Kidney tubule cell (primary cell): ENCODE data around the gene PDE1C.
"Not testable (repeated sequence)": the region's sequence is repeated elsewhere in the genome, so short reads cannot be mapped to it uniquely, and the experiment has no call there.

ENCODE experiments used
- DNase-seq: peaks from one replicate; pipeline ENCODE4 v3.0.0-alpha.2; 2018; ENCODE audit warnings: low spot score

PDE1C gene

DNA sequence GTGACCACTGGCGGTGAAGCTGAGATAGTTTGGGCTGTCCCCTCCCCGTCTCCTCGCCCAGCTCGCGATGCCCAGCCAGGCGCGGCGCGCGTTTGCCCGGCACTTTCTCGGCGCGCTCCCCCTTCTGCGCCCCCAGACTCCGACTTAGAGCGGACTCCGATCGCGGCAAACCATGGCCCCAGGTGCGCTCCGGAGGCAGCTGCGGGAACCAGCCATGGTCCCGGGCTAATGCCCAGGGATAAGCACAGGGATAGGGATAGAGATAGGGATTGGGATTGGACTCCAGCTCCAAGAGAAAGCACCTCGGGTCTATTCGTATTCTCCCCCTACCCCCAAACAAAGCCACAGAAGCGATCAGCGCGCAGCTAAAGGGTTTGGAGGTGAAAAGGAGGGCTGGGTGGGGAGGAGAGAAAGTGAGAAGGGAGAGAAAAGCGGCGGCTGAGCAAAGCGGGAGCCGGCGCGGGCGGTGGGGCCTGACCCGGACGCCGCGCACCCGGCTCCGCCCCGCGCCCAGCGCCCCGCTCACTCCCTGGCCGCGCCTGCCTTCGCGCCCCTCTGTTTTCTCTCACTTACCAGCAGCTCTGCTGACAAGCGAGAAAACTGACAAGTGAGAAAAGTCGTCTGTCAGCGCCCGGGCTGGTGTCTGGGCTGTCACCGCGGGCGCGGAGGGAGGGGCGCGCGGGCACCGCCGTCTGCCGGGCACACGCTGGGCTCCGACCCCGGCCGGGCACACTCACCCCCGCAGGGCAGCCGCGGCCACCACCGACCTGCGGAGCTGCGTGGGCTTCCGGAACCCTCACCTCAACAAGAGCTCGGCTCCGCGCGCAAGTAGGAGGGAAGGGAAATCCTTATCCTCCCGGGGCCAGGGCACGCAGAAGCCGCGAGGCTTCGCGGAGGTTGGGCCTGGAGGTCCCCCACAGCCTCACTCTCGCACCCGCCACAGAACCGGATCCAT, at the start of gene PDE1C:
Gene PDE1C (minus strand): TSS at position 2 of the 955 bp plus-strand sequence.
- DNase-seq = peak; percentile 33

DNA sequence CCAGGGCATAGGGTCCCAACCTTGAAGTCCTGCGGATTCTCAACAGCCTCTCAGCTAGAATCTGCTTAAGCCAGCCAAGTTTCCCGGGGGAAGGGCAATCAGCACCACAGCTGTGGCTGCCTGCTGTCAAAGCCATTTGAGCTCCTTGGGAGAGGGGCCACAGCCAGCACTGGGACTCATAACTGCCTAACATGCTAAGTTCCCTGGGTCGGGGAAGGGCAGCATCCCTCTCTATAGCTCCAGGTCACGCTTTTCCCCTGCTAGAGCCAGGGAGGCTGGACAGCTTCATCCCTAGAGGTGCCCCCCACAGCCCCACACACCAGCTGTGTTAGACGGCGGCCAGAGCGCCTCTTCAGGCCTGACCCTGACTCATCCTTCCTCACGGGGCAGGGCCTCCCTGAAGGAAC, 49.6 kb upstream of the PDE1C start:
- no peak for DNase-seq

DNA sequence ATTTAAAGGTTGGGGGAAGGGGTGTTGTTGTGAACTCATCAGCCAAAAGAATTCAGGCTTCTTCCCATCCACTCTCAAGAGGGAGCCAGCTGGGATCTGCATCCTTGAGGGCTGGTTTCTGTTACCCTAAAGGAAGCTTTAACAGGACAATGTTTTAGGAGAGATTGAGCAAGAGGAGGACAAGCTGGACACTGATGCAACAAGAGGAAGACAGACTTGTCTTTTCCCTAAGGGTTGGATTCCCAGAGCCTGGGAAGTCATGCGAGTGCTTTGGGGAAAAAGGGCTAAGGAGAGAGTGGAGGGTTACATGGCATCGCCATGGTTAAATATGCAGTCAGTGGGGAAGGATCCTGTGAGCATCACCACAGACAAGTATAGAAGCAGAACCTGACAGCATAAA, 47.6 kb upstream of the PDE1C start:
- DNase-seq = no peak

DNA sequence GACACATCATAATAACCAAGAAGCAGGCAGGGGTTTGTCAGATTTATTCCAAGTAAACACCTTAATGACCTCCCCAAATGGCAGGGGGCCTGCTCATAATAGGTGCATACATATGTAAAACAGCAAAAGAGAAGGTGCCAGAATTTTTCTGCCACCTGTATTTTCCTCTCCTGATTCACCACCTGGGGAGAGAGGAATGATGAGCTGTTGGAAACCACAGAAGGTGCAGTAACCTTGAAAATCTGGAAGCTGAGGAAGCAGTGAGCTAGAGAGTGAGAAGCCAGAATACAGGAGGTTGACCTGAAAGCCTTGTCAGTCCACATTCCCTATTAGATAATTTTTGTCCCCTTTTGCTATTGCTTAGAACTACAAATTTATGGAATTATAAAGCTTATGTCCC, 46.2 kb upstream of the PDE1C start:
- DNase-seq = peak; percentile 35

DNA sequence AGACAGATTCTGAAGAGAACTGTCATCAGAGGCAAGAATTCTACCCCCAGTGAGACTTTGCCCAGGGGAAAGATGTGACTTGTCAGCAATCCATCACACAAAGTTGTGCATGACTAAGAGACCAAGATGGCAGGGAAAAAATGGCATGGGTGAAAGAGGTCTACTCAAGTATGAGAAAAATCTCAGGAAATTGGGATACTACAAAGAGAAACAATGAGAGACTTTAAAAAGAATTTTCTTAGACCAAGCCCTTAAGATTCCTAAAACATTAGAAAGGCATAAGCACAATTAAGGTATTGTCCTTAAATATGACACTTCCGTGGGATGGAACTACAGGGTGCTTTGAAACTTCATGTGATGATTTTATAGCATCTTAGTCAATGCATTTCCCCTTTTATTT, 45.6 kb upstream of the PDE1C start:
- peak; percentile 83 for DNase-seq

DNA sequence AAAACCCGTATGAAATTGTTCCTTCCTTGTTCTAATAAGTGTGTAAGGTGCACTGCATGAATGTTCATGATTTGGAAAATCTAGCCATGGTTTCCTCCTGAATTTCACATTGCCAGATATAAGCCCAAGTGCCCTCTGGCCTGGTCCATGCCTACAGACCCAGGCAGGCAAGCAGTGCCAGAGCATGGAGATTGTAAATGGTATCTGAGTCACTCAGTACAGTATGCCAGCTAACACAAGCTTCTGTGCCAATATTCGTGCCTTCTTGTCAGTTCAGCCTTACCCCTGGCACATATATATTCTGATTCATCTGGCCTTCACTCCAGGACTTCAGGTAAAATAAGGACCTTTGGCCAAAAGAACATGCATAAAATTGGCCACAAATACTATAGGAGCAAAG, 38.4 kb upstream of the PDE1C start:
- DNase-seq = no peak

DNA sequence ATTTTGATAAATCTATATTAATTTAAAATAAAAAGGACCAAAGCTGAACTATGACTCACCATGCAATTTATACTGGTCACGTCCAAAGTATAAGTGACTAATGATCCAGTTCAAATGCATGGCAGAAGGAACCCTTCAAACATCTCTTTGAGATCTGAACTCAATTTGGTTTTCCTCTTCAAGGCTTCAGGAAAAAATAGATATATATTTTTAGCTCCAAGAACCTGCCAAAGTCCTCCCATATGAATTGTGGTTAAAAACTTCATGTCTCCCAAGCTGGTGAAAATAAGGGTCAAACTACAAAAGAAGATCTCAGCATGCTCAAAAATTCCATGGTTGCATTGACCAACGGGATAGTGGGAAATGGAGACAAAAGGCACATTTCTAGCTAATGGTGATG, 34.6 kb upstream of the PDE1C start:
- DNase-seq = no peak

DNA sequence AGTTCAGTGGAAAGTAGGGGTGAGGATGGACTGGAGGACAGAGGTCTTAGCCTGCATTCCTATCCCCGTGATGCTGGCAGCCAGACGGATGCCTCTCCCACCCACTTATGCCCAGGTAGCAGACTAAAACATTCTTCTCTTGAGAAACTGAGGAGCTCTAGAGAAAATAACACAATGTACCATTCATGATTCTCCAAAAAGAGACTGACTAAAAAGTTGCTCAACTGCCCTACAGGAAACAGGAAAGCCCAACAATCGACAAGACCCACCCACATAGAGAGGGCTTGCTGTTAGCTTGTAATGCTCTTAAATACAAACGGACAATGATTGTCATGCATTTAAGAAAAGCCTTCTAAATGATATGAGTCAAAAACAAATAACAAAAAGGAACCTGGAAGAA, 33.2 kb upstream of the PDE1C start:
- DNase-seq = no peak

DNA sequence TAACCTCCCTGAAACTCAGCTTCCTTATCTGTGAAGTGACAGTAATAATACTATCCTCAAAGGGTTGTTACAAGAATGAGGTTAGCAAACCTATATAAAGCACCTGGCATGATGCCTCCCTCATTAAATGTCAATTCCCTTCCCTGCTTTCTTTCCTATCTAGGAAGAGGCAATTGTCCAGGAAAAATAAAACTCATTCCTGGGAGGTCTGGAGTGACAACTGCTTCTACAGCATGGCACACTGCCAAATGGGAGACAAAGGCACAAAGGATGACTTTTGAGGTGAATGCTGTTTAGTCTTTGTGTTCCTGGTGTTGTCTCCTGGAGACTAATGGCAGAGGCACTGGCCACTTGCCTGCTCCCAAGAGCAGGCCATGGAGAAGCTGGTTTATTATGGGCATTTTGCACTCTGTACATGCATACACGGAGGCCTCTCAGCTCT, 32.2 kb upstream of the PDE1C start:
- no peak for DNase-seq

DNA sequence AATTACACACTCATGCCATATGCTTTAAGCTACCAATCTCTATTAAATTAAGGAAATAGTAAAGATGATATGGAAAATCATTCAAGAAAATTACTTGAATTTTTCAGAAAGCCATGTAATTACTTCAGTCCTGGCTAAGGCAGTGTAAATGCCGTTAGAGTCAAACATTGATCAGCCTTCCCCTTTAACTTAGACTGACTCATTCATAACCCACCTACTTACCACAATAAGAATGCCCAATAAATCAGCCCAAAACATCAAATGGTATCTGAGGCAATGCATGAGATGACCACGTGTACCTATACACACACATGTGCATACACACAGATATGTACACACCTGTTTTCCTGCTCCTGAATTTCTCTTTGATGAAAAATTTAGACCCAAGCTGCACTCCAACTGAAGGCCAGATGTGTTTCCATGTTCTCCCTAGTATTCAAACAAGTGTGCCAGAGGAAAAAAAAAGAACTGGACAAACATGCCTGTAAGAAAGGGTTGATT, 30.2 kb upstream of the PDE1C start:
- no peak for DNase-seq

DNA sequence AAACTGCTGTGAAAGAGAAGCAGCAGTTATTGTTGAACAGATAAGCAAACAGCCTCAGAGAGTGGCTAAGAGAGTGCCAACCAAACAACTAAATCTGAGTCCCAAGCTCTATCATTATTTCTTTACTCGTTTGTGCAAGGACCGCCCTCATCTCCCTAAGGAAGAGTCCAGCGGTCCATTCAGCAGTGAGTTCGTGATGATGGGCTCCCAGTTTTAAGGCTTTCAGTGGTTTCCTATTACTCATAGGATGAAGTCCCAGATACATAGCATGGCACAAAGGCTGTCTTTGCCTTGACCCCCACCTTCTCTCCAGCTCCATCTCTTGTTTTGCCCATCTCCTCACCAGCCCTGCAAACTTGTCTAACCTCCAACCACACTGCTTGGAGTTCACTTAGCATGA, 24.3 kb upstream of the PDE1C start:
- DNase-seq = no peak

DNA sequence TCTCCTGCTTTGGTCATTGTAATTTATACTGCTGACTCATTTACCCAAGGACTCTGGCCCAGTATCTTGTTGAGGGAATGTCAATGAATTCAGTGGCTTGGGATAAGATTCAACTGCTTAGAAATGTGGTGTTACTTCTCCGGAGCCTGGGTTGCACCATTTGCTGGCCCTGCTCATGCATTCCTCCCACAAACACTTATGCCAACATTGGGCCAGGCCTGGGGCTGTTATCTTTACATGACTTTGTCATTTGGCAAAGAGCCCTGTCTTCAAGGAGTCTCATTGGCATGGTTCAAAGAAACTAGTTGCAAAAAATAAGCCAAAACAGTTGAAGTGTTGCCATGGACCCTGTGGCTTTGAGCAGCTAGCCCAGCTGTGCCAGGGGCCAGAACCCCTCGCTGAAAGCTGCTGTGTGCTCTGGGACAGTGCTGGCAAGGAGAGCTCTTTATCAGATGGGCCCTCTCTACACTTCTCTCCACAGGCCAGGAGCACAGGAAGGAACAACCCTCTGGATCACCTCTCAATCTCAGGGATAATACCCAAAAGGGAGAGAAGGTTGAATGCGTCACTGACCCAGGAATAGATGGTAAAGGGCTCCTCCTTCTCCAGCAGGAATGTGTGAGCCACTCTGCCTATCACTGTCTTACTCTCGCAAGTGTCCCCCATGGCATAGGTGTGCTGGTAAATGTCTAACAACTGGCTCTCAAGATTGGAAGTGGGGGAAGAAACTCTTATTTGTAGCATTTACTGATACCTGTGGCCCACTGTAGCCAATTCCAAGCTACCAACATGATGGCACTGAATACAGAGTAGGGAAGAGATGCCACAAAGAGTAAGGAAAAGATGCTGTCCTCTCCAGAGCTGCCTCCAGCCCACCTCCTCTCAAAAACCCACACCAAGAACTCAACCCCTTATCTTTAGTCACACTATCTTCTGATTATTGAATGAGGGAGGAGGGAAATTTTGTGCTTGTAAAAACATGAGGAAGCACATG, 23.5 kb upstream of the PDE1C start:
- peak; percentile 47 for DNase-seq

DNA sequence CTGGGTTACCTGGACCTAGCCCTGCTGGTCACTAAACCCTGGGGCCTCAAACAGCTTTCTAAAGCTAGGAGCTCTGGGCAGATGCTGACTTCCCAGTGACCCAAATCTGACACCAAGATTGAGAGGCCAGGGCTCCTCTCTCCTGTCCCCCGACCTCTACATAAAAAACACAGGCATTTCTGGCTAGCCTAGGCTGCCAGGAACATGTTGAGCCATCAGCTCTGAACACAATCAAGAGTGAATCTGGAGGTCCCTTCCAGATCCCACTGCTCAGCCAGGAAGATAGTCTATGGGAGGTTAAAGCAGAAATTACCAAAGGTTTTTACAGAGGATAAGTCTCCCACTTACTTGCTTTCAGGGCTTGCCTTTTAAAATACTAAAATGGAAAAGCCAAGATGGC, 22.1 kb upstream of the PDE1C start:
- DNase-seq = no peak

DNA sequence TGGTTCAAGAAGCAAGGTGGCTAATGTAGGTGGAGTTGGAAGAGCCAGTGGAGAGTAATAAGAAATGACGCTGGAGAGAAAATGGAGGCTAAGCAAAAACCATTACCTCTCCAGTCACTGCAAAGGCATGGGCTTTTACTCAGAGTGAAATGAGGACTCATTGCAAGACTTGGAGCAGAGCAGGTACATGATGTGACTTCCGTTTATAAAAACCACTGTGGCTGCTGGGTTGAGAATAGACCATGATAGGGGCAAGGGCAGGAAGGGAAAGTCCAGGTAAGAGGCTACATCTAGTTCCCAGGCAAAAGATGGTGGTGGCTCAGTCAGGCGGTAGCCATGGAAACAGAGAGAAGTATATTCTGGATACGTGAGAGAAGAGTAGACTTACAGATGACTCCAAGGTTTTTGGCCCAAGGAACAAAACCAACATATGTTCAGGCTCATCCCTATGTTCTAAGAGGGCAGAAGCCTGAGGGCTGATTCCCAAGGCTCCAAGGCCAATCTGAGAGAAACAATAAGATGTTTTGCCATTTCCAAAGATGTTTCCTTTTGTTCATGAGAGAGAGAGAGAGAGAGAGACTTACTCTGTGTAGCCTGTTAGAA, 21.5 kb upstream of the PDE1C start:
- DNase-seq = no peak

DNA sequence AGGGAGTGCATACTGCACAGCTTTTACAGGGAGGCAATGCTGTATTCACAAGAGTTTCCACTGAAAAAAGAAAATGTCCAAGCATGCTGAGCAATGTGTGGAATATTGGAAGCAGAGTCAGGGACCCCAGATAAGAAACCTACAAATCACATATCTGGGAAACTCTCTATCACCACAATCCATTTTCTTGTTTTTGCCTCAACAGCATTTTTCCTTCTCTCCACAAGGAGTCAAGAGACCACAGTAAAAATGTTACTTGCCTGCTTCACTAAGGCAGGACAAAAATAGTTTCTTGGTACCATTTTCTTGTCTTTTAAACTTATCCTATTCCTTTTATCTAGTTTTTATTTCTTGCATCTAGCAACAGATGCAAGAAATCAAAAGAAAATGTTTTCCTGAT, 19.5 kb upstream of the PDE1C start:
- no peak for DNase-seq

DNA sequence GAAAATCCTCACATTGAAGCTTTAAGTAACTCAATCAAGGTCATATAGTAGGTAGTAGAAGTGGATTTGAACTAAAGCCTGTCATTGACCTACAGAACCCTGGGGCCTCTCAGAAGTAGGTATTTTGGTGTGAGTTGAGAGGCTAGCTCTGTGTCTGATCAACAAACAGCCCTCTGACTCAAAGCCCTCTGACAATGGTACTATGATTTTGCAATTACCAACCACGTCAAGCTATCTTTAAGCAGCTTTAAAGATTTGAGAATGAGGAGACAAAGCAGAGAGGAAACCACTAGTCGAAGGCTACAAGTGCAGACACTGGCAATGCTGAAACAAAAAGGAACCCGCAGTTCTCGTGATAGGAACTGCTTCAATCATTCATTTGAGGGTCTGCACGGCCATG, 19.0 kb upstream of the PDE1C start:
- no peak for DNase-seq

DNA sequence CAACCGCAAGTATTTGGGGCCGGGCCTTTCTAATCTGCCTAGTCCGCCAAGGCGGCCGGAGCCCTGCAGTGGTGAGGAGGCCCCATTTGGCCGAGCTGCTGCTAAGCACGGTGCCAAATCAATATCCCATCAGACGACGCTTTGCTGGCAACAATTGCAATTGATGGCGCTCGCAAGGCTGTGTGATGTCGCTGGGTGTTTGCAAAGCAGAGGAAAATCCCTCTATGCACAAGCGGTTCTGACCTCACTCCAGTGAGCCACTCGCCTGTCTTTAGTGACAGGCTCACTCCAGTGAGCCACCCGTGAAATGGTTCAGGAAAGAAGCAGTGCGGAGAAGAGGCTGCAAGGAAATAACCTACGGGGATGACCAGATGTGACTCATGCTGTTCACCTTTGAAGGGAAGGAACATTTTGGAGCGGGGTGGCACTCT, 18.3 kb upstream of the PDE1C start:
- no peak for DNase-seq

DNA sequence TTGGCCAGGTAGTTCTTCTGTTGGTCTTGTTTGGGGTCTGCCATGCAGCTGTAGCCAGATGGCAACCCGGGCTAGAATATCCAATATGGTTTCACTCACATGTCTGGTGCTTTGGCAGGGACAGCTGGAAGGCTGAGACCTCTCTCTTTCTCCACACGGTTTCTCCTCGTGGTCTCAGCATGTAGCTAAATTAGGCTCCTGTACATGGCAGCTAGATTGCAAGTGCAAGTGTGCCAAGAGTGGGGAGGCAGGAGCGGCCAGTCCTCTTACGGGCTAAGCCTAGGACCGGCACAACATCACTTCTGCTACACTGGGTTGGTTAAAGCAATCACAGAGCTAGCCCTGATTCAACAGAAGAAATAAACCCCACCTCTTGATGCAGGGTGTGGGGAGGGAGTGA, 9.3 kb upstream of the PDE1C start:
- no peak for DNase-seq

DNA sequence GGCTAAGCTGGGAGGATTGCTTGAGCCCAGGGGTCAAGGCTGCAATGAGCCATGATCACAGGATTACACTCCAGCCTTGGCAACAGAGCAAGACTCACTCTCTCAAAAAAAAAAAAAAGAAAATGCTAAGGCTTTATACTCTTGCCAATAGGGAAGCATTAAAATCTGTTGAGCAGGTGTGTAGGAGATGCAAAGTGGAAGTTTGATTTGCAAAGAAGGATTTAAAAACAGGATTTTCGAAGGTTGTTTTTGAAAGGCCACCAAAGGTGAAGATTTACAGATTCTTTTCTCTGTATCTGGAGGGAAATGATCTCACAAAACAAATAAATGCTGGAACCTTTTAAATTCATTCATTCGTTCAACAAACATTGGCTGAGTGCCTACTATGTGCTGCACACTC, 8.6 kb upstream of the PDE1C start:
- DNase-seq = no peak

DNA sequence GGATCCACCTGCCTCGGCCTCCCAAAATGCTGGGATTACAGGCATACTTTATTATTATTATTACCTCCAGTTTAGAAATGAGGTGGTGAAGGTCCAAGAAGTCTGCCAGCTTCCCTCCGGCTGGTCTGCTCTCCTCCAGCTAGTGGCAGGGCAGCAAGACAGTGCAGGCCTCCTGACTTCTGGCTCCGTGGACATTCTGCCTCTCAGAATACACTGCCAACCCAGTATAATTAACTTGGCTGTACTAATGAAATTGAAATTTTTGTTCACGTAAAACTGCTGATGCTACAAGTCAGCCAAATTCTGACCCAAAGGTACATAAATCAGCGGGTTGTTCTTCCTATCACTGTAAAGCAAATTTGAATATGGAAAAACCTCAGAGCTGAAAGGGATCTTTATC, 7.6 kb upstream of the PDE1C start:
- DNase-seq = no peak

DNA sequence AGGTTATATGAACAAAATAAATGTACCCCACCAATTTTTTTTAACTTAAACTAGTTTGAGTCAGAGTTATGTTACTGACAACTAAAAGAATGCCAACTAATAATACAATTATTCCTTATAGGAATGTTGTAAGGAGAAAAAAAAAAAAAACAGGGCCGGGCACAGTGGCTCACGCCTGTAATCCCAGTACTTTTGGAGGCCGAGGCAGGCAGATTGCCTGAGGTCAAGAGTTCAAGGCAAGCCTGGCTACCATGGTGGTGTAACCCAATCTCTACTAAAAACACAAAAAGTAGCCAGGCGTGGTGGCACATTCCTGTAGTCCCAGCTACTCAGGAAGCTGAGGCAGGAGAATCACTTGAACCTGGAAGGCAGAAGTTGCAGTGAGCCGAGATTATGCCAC, 6.6 kb upstream of the PDE1C start:
- DNase-seq = not testable (repeated sequence)

DNA sequence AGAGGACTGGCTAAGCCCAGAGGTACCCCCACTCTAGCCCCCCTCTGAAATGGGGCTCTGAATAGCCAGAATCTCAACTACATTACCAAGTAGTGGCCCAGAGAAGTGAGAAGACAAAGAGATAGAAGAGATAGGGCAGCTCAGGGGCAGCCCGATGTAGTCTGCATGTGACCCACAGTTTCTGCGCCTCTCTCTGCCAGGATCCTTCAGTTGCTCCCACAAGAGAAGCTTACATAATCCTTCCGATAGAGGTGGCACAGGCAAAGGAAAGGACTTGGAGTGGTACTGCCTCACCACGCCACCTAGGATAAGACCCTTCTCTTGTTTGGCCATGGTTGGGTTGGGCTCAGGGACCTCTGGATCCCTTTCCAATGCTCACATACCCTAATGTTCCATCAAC, 5.4 kb upstream of the PDE1C start:
- no peak for DNase-seq
